GM18520 (cell line): ENCODE measurements around the gene GPC5.
"Not testable (repeated sequence)": the region's sequence is repeated elsewhere in the genome, so short reads cannot be mapped to it uniquely, and the experiment has no call there.

Experiments used
- ATAC-seq: cut with Tn5 transposase; IDR thresholded peaks from one replicate; pipeline ENCODE4 v1.9.1; 2021; ENCODE audit not compliant: unreplicated experiment

GPC5 gene

DNA sequence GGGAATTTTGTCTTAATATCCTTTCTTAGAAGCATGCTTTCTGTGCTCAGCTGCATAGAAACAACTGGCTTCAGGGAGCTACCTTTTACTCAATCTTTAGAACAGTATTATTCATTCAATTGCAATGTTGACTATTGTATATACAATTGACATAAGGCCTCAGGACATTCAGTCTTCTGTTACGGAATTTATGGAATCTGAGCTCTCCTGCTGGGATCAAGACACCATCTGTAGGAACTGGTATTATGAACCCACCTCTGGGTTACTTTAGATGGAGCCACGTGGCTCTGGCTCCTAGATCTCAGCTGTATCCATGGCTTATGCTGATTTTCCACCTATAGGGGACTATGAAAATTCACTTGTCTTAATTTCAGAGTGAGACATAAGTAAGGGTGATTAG is 1112.0 kb downstream of the GPC5 start:
- no peak for ATAC-seq

DNA sequence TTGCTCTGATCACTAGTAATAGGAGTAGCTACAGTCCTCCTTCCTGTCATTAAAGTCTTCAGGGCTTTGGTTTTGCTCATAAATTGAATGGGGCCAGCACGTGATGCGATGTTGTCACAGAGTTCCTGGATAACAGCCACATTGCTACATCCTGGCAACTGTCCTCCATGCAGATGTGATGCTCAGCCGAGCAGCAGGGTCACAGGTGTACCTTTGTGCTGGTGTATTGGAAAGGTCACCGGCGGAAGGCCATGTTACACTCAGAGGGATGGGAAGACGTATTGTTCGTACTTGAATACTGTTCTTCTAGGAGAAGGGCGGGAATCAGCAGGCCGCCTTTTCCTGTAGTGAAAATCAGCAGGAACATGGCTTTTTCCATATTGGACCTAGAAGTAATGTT is 1114.4 kb downstream of the GPC5 start:
- ATAC-seq, result no peak

DNA sequence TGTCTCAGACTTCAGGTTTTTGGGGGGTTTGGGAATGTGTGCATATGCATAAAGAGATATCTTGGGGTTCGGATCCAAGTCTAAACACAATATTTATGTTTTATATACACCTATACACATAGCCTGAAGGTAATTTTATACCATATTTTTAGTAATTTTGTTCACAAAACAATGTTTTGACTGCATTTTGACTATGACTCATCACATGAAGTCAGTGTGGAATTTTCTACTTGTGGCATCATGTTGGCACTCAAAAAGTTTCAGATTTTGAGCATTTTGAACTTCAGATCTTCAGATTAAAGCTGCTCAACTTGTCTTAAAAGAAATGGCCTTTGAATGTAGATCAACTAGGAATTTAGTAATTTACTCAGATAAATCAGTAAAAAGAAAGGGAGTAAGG is 1115.3 kb downstream of the GPC5 start:
- ATAC-seq, result no peak

DNA sequence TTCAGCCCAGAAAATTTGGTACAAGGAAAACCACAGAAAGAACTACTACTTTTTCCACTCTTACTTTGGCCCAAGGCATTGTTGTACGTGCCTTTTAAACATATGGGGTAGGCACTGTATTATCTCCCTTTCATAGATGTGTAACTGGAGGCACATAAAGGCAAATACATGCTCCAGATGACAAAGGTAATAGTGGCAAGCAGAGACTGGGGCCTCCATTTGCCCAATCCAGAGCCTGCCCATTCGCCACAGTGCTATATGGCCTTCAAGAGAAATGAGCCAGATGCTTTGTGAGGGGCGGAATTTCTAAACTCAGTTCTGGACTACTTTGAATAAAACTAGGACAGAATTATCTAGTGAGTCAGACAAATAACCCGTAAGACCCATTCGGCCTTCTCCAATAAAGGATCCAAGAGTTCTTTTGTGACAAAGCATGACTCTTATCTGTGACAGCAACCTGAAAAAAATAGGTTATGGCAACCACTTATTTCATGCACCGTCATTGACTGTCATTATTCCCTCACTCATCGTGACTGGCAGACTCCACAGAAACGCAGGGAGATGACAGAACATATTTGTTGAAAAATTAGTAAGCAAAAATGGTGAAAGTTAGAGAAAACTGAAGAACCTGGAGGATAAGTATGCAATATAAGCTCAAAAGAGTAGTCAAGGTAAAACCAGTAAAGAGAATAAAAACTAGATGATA is 1116.2 kb downstream of the GPC5 start:
- no peak for ATAC-seq

DNA sequence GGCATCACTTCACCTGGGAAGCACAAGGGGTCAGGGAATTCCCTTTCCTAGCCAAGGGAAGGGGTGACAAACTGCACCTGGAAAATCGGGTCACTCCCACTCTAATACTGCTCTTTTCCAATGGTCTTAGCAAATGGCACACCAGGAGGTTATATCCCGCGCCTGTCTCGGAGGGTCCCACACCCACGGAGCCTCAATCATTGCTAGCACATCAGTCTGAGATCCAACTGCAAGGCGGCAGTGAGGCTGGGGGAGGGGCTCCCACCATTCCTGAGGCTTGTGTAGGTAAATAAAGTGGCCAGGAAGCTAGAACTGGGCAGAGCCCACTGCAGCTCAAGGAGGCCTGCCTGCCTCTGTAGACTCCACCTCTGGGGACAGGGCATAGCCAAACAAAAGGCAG is 1118.5 kb downstream of the GPC5 start:
- ATAC-seq, result not testable (repeated sequence)

DNA sequence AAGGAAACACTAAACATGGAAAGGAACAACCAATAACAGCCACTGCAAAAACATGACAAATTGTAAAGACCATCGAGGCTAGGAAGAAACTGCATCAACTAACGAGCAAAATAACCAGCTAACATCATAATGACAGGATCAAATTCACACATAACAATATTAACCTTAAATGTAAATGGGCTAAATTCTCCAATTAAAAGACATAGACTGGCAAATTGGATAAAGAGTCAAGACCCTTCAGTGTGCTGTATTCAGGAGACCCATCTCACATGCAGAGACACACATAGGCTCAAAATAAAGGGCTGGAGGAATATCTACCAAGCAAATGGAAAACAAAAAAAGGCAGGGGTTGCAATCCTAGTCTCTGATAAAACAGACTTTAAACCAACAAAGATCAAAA is 1120.2 kb downstream of the GPC5 start:
- not testable (repeated sequence) for ATAC-seq

DNA sequence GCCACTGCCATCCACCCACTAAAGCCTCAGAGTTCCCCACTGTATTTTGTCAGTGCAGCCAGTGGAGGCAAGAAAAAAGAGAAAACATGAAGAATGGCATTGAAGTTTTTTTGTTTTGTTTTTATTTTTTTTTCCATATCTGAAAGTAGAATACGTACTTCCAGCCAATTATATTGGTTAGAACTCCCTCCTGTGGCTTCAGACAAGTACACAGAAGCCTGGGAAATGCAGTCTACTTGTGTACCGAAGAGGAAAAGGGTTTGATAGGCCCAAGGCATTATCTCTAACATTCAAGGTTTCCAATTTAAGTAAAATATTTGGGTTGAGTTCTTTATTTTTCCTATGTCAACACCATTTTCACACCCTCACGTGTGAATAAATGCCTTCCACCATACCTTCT is 1131.9 kb downstream of the GPC5 start:
- ATAC-seq, result no peak

DNA sequence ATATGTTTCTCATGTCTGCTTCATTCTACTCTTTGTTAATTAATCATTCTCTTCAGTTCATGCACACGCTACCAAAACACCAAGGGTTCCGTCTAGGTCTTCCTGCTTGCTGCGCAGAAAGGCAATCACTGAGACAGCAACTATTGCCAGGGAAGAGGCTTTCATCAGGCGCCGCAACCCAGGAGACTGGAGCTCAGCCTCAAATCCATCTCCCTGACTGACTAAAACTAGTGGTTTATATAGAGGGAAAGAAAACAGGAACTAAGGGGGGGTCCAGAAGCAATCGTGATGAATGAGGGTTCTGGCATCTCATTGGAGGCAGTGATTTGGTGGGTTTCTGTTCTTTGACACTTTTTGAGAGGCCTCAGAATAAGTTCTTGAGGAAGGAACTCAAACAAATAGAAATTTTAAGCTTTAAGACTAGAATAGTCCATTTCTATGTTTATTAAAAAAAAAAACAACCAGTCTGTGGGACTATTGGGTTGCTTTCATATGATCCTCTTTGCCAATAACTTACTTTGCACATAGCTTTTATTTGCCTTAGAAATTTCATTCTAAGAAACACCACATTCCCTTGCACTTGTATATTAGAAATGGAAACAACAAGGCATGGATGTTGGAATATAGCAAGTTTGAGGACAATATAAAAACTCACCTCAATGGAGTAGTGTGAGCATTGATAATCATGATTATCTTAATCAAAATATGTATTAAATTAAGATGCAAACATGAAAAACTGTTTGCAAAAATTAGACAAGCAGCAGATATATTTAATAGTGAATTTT is 1137.0 kb downstream of the GPC5 start:
- ATAC-seq, result no peak

DNA sequence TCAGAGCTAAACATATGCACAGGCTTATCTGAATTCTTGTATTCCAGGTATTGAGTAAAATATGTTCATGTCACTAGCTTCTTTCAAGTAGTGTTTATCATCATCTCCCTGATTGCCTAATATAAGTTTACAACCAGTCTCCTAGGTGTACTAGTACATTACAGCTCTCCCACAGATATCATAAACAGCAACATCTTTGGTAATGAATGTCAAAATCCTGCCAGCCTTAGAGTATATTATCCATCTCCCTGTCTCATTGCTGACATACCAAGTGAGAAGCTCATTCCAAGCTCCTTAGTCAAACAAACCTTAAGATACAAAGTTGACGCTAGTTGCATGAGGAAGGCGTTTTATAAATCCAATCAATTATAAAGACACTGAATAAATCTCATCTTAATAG is 1139.0 kb downstream of the GPC5 start:
- no peak for ATAC-seq

DNA sequence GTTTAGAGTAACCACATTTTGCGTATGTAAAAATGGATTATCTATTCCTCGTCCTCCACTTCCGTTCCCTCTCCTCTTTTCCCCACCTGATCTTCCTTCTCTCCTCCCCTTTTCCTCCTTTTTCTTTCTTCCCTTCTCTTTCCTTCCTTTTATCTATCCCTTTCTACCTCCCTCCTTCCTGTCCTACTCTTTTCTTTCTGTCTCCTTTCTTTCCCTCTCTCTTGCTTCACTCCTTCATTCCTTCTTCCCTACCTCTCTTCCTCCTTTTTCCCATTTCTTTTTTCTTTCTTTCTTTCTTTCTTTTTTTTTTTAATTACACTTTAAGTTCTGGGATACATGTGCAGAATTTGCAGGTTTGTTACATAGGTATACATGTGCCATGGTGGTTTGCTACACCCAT is 1139.7 kb downstream of the GPC5 start:
- ATAC-seq, result no peak

DNA sequence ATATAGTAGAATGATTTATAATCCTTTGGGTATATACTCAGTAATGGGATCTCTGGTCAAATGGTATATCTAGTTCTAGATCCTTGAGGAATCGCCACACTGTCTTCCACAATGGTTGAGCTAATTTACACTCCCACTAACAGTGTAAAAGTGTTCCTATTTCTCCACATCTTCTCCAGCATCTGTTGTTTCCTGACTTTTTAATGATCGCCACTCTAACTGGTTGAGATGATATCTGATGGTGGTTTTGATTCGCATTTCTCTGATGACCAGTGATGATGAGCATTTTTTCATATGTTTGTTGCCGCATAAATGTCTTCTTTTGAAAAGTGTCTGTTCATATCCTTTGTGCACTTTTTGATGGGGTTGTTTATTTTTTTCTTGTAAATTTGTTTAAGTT is 1140.7 kb downstream of the GPC5 start:
- ATAC-seq, result not testable (repeated sequence)

DNA sequence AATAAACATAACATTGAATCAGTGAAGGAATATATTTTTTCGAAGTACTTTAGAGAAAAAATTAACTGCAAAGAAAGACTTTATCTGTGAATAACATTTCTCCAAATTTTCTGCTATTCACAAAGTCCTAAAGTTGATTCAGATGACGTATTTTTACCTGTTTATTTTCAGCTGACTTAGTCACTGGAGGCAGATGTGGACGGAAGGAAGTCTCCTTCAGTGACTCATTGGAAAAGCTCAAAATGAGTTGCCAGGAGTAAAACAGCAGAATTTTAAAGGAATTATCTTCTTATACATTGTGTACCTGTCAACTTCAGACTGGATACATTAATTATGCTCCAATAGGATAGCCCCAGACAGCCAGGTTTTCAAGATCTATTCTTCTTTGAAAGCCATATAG is 1148.8 kb downstream of the GPC5 start:
- ATAC-seq, result no peak

DNA sequence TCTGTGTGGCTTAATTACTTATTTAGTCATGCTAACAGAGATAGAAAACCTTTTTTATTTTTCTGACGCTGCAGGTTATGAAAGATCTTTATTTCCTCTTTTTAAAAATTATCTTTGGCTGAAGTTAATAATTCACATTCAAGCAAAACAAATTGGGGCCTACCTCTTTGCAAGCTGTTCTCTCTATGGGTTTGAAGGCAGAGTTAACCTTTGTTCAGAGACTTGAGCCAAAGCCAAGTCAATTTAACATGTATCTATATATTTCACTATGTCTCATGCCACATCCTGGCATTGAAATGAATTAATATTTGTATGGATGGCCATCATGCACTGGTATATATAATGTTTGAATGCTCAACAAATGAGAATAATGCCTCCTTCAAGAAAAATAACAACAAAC is 1150.9 kb downstream of the GPC5 start:
- ATAC-seq, result no peak

DNA sequence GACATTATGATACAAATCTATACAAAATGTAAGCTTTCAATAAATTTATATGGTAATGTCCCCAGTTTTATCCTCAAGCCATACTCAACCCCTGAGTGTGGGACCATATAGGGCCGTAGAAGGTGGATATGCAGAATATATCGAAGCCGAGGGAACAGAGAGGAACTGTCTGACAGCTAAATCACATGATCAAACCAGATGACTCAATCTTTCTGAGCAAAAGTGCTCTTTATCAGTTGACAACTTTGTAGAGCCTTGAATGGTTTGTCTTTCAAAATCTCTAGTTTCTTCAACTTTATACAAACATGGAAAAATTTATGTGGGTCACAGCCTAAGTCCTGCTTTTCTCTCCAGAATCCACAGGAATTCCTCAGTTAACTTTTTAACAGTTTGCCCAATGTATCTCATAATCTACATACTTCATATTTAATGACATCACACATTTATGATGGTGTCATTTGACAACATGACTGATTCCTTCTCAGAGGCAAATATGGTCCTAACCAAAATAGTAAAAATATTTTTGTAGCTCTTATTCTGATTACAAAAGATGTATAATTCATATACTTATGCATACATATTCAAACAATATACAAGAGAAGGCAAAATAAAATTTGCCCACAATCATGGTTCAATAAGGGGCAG is 1155.2 kb downstream of the GPC5 start:
- no peak for ATAC-seq

DNA sequence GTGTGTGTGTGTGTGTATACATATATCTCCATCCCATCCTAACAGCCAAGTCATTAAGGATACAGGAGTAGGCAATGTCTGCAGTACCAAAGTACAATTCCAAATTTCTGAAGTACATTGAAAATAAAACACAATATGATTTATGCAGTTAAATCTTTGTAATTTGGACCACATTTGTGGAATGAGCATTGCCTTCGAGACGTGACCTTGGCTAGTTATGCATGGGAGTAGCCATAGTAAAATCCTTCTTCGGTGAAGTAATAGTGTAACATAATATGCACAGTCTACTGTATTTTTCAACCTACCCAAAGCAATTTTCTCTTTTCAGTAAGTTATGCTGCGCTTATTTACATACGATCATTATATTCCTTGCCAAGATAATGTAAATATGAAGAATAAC is 1162.5 kb downstream of the GPC5 start:
- no peak for ATAC-seq

DNA sequence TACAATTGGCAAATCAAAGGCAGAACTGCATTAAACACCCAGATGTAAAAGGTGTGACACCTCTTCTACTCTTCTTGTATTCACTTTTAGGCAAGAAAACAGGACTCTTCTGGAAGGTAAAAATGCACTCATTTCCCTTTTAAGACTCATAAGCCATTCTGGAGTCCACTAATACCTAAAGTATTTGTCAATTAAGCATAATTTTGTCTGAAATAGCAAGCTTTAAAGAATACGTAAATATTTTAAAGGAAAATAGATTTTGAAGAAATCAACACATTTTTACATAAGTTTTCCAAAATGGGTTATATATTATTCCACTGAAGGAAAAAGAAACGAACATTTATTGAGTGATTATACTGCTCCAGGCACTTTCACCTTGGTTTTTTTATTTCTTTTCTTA is 1166.5 kb downstream of the GPC5 start:
- ATAC-seq, result no peak

DNA sequence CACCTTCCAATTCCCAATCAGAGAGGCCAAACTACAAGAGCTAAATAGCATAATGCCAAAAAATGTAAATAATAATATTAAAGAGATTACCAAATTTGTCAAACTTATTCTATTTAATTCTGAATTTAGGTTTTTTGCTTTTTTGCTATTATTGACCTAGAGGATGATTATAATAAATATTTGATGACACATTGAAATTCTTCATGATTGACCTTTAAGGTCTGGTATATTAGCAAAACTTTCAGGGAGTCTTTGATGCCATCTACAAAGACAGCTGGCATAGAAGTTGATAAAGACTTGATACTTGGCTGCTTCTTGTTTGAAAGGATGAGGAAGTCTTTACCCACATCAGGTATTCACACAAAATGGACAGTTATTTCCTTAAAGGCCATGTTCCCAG is 1168.3 kb downstream of the GPC5 start:
- no peak for ATAC-seq

DNA sequence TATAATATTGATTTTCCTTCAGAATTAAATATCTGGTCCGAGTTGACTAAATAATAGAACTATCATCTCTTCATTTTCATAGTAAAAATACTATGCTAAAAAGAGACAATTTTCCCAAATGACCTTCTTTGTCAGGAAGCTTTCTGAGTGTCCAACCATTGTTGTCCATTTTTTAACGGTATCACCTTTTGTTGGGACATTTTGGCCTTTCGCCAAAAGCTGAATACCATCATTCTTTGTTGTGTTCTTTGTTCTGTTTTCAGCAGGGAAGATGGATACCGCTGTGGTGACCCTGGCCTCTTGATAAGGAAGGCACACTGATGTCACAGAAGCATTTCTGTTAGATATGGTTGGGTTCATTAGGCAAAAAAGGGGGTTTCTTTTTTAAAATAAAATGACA is 1173.8 kb downstream of the GPC5 start:
- no peak for ATAC-seq

DNA sequence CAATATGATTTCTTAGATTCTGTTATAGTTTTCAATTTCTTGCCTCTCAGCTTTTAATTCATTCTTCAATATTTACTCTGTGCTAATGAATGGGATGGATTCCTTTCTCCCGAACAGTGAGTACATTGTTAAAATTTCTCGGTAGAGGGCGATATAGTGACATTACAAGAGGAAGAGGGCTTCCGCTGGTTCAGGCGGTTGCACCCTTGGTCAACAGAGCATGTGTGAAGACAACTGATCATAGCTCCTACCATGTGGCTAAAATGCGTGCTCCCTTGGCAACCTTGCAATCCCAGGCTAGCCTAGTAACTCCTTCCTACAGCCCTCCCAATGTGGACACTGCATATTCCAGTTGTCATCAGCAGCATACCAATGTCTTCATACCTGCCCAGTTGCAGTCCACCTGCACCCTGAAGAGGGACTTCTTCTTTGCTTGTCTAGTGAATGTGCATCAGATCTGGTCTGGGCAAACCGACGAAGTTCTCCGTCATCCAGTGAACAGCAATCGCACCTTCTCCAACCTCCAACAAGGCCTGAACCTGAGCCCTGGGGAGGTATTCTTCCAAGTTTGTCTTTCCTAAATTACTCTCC is 1175.1 kb downstream of the GPC5 start:
- ATAC-seq, result no peak

DNA sequence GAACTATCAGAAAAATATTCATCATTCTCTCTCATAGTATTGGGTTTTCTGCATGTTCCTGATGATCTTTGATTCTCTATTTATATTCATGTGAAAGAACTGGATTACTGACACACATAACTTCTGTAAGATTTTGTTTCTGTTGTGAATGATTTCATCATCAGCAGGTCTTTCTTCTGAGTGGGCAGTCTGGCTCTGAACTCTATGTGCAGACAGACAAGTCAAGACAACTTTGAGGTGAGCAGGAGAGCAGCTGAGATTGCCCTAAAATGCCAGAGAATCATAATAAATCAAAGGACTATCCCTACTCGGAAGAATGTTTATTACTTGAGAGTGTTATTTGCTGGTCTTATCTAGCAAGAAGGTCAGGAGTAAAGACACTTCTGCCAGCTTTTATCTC is 1176.1 kb downstream of the GPC5 start:
- no peak for ATAC-seq

DNA sequence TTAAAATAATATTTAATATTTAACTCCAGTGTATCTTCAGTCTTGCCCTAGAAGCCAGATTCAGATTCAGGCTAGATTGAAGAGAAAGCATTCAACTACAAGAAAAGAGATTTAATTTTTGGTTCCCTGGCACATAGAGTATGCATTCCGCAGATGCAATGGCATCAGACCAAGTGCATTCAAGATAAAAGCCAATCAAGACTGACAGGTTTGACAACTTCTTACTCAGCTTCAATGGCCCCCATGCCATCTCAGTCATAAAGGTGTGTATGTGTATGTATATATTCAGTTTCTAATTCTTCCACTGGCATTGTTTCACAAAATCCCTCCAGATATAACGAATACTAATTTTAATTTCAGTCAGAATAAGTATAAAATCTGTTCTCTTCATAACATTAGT is 1177.4 kb downstream of the GPC5 start:
- no peak for ATAC-seq

DNA sequence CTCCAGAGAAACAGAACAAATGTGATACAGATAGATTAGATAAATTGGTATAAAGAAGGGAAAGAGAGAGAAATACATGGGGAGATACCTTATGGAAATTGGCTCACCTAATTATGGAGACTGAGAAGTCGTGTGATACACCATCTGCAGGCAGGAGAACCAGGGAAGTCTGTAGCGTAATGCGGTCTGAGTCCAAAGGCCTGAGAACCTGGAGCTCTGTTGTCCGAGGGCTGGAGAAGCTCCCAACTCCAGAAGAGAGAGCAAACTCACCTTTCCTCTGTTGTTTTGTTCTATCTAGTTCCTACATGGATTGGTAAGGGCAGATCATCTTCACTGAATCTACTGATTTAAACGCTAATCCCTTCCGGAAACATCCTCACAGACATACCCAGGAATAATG is 1179.9 kb downstream of the GPC5 start:
- no peak for ATAC-seq
